Activated CD4-positive, alpha-beta T cell treated with anti-CD3 and anti-CD28 coated beads for 48 hours (primary cell): ENCODE measurements around the gene LRIG1.

ENCODE experiments used
- DNase-seq: peaks from one replicate; pipeline ENCODE4 v3.0.0-alpha.2; 2020

The LRIG1 gene

GRCh38 chr3:66465587-66465986 is 35.2 kb downstream of the LRIG1 start:
- DNase-seq, result no peak

GRCh38 chr3:66465034-66465433 is 35.8 kb downstream of the LRIG1 start:
- DNase-seq, result no peak

GRCh38 chr3:66464512-66464894 is 36.3 kb downstream of the LRIG1 start:
- no peak for DNase-seq

GRCh38 chr3:66463730-66464511 is 36.9 kb downstream of the LRIG1 start:
- no peak for DNase-seq

GRCh38 chr3:66463054-66463631 is 37.7 kb downstream of the LRIG1 start:
- DNase-seq, result no peak

- no peak for DNase-seq
Observed at GRCh38 chr3:66457252-66457651, 43.6 kb downstream of the LRIG1 start.

GRCh38 chr3:66456711-66457173 is 44.1 kb downstream of the LRIG1 start:
- DNase-seq, result no peak

GRCh38 chr3:66454464-66454859 is 46.4 kb downstream of the LRIG1 start:
- DNase-seq, result no peak

- no peak for DNase-seq
Observed at GRCh38 chr3:66453651-66454463, 47.0 kb downstream of the LRIG1 start.

- DNase-seq, result no peak
Observed at GRCh38 chr3:66452303-66453011, 48.4 kb downstream of the LRIG1 start.

- no peak for DNase-seq
Observed at GRCh38 chr3:66451766-66452165, 49.1 kb downstream of the LRIG1 start.

- no peak for DNase-seq
Observed at GRCh38 chr3:66450390-66451022, 50.3 kb downstream of the LRIG1 start.

GRCh38 chr3:66449411-66449974 is 51.3 kb downstream of the LRIG1 start:
- DNase-seq, result no peak

GRCh38 chr3:66444146-66444644 is 56.6 kb downstream of the LRIG1 start:
- no peak for DNase-seq

- DNase-seq, result no peak
Observed at GRCh38 chr3:66443118-66443803, 57.6 kb downstream of the LRIG1 start.

GRCh38 chr3:66442254-66443117 is 58.3 kb downstream of the LRIG1 start:
- DNase-seq, result no peak

- no peak for DNase-seq
Observed at GRCh38 chr3:66441692-66442091, 59.1 kb downstream of the LRIG1 start.

- no peak for DNase-seq
Observed at GRCh38 chr3:66441129-66441528, 59.7 kb downstream of the LRIG1 start.

GRCh38 chr3:66439666-66440344 is 61.0 kb downstream of the LRIG1 start:
- DNase-seq, result no peak

- no peak for DNase-seq
Observed at GRCh38 chr3:66438046-66438445, 62.8 kb downstream of the LRIG1 start.
